CD4-positive, alpha-beta T cell treated with Interleukin-17A for 4 hours (primary cell): ENCODE results near the gene COA1.
A peak's percentile ranks its signal among the peaks of the same experiment; 100 is the strongest.
"Not testable (repeated sequence)": the region's sequence is repeated elsewhere in the genome, so short reads cannot be mapped to it uniquely, and the experiment has no call there.

Source experiments
- DNase-seq: peaks from one replicate; pipeline ENCODE4 v3.0.0-alpha.2; 2020; ENCODE audit warnings: mixed read lengths

COA1 gene

GRCh38 chr7:43650457-43651052, 78.8 kb downstream of the COA1 start:
- peak; percentile 57 for DNase-seq

DNA sequence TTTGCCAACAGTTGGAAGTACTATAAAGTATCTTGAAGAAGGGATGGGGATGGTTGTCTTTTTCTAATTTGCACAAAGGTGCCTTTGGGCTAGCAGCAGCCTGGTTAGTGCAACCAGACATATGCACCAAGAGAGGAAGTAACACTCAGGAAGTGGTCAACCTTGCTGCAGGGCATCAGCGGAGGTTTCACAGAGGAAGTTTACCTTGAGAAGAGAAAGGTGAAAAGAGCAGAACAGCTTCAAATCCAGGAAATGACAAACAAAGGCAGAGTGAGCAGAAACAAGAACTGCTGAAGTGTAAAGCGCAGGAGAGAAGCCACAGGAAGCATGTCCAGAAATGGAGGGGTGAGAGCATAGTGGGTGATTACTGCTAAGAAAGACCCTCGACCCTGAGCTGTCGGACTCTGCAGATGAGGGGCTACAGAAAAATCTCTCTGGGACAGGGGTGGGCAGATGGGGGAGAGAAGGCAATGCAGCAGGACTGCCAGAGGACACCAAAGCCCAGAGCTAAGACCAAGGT, 79.5 kb downstream of the COA1 start:
- DNase-seq: peak; percentile 75

DNA sequence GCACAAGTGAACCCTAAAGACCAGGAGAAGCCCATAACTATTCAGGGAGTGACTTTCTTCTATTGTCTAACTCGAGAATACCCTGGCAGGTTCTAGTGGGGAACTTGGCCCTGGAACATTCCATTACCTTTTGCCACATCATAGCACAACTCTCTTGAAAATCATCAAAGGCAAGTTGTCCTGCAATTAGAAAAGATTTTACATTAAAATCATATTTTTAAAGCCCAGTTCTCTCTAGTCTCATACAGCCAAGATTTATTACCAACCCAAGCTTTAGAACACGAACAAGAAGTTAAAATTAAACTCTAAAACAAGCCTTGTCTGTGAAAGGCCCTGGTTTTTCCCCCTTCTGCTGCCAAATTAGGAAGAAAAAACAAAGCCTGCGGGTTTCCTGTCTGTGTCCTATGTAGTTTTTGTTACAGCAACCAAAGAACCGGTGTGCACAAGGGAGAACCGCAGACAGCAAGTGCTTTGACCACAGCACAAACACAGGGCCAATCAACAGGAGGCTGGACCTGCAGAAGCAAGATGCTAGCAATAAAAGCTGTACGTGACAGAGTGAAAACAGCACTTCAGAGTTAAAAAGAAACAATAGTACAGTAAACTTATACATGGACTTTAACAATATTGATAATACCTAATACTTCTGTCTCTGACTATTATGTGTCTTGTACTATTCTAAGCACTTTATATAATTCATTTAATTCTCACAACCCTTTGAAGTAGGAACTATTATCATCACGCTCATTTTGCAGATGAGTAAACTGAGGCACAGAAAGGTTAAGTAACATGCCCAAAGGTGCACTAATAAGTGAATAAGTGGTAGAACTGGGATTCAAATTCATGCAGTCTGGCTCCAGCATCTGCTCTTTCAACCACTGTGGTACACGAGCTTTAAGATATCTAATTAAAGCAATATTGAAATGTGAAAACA, 80.6 kb downstream of the COA1 start:
- DNase-seq: peak; percentile 79

DNA sequence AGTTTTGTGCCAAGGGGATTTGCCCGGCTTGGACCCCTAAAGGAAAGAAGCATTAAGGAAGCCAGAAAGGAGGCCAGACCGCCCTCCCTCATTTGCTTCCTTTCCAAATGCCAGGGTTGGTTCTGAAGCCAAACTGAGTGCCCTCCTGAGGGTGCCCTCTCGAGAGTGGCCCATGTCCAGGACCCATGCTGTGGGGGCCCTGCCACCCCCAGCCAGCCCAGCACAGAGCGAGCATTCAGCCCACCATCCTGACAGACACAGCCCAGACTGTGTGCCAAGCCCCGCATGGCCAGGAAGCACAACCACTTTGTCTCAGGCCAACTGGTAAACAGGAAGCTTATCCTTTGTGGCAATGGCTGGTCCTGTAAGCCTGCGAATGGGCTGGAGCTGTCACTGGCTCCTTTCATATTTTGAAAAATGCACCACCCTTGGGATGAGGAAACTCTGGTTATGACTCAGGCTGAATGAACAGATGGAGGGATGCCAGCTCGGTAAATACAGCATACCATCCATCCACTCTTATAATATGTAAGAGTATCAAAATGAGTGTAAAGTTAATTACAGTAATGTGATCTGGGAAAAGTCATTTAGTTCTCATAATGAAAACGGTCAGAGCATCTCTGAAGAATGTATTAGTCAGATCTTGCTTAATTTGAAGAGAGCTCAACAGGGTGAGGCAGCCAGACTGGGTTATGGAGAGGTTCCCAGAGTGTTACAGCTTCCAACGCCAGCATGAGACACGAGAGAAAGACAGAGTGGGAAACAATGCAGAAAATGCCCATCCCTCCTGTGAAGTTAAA, 81.5 kb downstream of the COA1 start:
- peak; percentile 74 for DNase-seq

- DNase-seq: no peak
Observed at GRCh38 chr7:43647339-43647672, 82.0 kb downstream of the COA1 start.

DNA sequence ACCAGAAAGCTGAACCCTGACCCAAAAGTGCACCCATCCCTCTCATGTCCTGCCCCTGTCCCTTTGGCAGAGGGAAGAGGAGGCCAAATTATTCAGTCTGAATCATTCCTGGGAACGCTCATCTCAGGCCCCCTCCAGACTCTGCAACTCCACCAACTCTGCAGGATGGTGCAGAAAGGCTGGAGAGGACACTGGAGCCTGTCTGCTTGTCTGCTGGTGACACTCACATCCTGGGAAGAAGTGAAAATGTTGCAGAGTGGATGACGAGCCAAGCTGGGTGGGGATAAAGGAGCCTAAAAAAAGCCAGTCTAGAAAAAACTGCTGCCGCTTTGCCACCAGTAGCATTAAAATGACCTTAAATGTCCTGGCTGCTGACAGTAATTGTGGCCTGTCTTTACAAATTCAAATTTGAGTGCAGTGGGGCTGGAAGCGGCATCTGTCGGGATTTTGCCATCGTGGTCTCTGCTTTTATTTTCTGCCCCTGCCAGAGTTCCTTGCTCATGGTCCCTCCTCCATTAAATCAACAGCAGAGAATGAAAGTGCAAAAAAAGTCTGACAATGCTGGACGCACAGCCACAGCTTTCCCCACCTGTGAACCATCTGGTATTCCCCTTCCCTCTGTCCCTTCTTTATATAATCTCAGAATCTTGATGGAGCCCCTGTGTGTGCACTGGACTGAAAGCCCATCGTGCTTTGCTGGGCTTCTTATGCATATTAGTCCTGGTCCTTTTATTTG, 82.6 kb downstream of the COA1 start:
- peak; percentile 22 for DNase-seq

DNA sequence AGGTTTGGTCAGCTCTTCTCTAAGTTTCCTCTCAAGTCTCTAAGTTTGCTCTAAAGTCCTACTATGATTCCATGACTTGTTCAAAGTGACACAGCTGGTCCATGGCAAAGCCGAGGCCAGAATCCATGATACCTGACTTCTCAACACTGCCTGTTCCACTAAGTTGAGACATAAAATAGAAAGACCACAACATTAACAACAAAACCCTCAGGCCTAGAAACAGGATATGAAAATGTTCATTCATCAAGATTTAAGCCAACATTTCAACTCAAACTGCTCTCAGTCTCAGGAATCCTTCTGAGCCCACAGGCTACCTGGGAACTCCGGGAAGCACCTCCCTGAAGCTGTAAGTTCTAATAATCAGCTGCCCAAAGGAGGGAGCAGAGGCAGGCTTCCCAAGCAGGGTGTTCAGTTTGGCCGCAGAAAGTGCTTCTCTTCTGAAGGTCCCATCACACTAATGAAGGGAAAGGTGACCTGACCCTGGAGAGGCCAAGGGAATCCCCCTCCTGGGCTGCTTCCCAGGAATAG, 83.6 kb downstream of the COA1 start:
- DNase-seq: no peak

DNA sequence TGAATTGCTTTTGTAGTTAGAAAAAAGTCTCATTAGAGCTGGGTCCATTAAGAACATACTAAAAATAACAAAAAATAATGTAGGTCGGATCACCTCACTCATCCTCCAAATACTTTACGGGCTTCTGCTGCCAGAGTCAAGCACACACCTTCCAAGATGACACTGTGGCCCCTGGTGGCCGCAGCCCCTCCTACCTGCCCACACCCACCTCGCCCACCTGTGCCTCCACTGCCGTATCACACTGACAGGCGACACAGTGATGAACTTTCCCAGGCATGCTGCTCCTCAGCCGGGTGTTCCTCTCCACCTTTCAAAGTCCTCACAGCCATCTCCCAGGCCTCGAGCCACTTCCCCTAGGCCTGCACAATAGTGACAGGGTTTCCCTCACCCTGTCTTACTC, 85.5 kb downstream of the COA1 start:
- no peak for DNase-seq

GRCh38 chr7:43642897-43643630, 86.3 kb downstream of the COA1 start:
- no peak for DNase-seq

- no peak for DNase-seq
Observed at GRCh38 chr7:43640679-43641078, 88.6 kb downstream of the COA1 start.

DNA sequence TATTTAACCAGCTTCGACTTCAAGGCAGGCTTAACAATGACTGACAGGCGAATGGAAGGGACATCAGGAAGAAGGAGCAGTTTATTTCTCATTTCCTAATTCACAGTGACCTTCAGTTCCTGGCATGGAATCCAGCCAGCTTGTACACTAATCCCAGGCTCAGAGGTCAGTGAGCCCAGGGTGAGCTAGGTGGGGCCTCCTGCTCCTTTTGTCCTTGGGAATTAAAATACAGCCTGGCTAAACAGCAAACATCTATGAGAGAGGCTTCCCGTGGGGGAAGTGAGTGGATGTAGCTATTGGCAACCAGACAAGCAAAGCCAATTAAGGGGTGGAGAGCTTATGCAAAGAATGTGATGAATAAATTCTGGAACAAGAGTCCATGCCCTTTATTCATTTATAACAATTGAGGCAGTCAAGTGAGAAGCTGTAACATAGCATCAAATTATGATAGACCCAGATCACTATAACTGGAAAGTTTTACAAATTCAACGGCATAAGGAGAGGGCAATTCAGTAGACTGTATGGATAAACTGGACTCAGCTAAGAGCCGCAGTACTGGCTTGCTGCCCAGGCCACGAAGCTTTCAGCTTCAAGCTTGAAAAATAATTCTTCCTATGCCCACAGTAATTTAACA, 89.3 kb downstream of the COA1 start:
- no peak for DNase-seq

DNA sequence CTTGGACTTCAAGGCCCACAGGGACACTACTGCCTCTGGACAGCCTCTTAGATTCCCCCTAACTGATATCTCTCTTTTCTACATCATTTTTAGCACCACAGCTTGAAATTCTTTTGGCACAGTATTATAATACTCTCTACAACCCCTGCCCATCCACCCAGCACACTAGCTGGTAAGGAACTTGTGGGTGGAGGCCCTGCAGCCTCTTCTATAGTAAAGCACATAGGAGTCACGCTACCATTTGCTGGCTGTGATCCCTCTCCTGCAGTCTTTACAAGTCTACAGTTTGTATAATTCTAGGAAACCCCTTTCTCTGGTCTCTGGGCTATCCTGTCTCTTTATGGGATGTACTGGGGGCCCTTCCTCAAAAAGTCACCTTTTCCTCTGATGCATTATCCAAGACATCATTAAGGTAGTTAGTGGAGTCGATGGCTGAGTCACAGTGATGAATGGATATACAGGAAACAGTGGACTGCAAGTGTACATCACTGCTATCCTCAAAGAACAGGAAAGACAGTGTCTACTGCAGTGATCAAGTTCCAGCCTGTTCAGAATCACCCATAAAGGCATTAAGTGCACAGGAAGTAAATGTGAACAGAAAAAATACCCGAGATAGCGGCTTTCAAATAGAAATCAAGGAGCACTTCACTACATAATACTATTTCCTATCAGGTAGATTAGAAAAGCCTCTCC, 92.1 kb downstream of the COA1 start:
- peak; percentile 46 for DNase-seq

DNA sequence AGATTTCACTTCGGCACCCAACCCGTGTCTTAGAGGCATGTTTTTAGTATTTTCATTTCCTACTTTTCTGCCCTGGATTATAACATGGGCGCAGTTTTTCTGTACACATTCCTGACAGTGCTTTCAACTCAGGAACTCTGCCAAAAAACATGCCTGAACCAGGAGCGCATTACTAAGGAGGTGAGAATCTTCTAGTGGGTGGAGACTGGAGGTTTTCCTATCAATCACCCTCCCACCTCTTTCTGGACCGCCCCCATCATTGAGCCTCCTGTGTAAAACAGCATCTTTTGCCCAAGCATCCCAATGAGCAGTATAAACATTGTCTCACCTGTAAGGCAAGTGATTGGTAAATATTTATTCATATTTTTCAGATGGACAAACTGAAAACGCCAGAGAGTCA, 93.2 kb downstream of the COA1 start:
- no peak for DNase-seq

- DNase-seq: no peak
Observed at GRCh38 chr7:43634384-43634783, 94.9 kb downstream of the COA1 start.

DNA sequence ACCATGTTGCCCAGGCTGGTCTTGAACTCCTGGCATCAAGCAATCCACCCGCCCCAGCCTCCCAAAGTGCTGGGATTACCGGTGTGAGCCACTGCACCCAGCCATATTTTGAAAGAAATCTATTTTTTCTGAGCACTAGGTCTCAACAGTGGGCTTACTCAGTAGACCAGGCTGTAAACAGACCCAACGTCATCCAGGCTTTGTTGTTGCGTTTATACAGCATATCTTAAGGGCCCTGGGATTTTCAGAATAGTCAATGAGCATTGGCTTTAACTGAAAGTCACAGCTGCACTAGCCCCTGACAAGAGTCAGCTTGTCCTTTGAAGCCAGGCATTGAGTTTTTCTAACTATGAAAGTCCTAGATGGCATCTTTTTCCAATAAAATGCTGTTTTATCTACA, 96.6 kb downstream of the COA1 start:
- DNase-seq: no peak

GRCh38 chr7:43631559-43631958, 97.8 kb downstream of the COA1 start:
- DNase-seq: no peak

GRCh38 chr7:43630482-43630881, 98.8 kb downstream of the COA1 start:
- no peak for DNase-seq

GRCh38 chr7:43629857-43630256, 99.5 kb downstream of the COA1 start:
- no peak for DNase-seq

DNA sequence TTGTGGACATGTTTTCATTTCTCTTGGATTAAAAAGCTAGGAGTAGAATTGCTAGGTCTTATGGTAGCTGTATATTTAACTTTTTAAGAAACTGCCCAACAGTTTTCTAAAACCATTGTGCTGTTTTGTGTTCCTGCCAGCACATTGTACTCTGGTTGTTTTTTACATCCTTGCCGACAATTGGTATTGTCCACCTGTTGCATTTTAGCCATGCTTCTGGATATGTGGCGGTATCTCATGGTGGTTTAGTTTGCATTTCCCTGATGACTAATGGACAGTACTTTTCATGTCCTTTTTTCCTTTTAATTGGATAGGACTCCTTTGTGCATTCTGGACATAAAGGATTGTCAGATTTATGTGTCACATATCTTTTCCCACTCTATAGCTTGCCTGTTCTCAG, 100.9 kb downstream of the COA1 start:
- DNase-seq: no peak

GRCh38 chr7:43627798-43628197, 101.5 kb downstream of the COA1 start:
- not testable (repeated sequence) for DNase-seq

GRCh38 chr7:43626695-43627094, 102.6 kb downstream of the COA1 start:
- no peak for DNase-seq
